HFF-Myc (cell line): ENCODE data around the gene ZBTB6.
"Not testable (repeated sequence)": the region's sequence is repeated elsewhere in the genome, so short reads cannot be mapped to it uniquely, and the experiment has no call there.

Experiments used
- DNase-seq: peaks from one replicate; pipeline ENCODE4 v3.0.0-alpha.2; 2011; ENCODE audit warnings: low read depth; ENCODE audit errors: extremely low read depth
- H3K4me3 ChIP-seq: replicated peaks from 2 replicates; pipeline ENCODE4 v1.5.1; 2011; ENCODE audit warnings: low read depth, mild to moderate bottlenecking, control low read depth, low read length
- CTCF ChIP-seq: IDR thresholded peaks from 2 replicates; pipeline ENCODE4 v1.5.1; 2012; ENCODE audit warnings: mild to moderate bottlenecking, low read depth, low read length, control low read depth; ENCODE audit errors: missing control alignments

ZBTB6 gene

GRCh38 chr9:122904466-122904822, 8.7 kb downstream of the ZBTB6 start:
- TF ChIP-seq CTCF = no peak
- DNase-seq = no peak
- H3K4me3 ChIP-seq = peak overlapping the region; percentile 84

GRCh38 chr9:122900791-122901190, 12.3 kb downstream of the ZBTB6 start:
- no peak overlapping the region; the same call in 1 of the 2 replicates for H3K4me3 ChIP-seq
- DNase-seq = no peak
- TF ChIP-seq CTCF = no peak

- H3K4me3 ChIP-seq = no peak overlapping the region
- no peak for TF ChIP-seq CTCF
- DNase-seq = no peak
Measured at GRCh38 chr9:122897969-122898368, 15.2 kb downstream of the ZBTB6 start.

- no peak for DNase-seq
- H3K4me3 ChIP-seq = no peak overlapping the region
- no peak for TF ChIP-seq CTCF
Measured at GRCh38 chr9:122888480-122888879, 24.6 kb downstream of the ZBTB6 start.

GRCh38 chr9:122883125-122883524, 30.0 kb downstream of the ZBTB6 start:
- TF ChIP-seq CTCF = no peak
- H3K4me3 ChIP-seq = no peak overlapping the region
- DNase-seq = no peak

- TF ChIP-seq CTCF = no peak
- H3K4me3 ChIP-seq = no peak overlapping the region
- no peak for DNase-seq
Measured at GRCh38 chr9:122879443-122879842, 33.7 kb downstream of the ZBTB6 start.

- TF ChIP-seq CTCF = no peak
Measured at GRCh38 chr9:122875523-122875922, 37.6 kb downstream of the ZBTB6 start.

GRCh38 chr9:122867276-122867675, 45.8 kb downstream of the ZBTB6 start:
- DNase-seq, H3K4me3 ChIP-seq: not testable (repeated sequence)

More at GRCh38 chr9:122875523-122875922, 37.6 kb downstream of the ZBTB6 start:
- H3K4me3 ChIP-seq = no peak overlapping the region
- DNase-seq = no peak
